OCI-LY7 (cell line): Measurements from ENCODE around the gene HMOX1. TPM values are rescaled to one million over a fixed set of nuclear protein-coding genes. Genes with fewer than 3 reads are reported as not detected.

Source experiments
- BruUV-seq: library from RNA; stranded (reverse); fragments of 400-500 nt; replicated peaks from 2 replicates; lab custom pipeline; 2021; lab: Mats Ljungman, UMichigan
- CTCF ChIA-PET: fragments of 300-600 bp; sonication (Branson Sonifier 250); formaldehyde crosslinking; loops from one replicate; lab custom pipeline; 2022; ENCODE audit warnings: antibody characterized with exemption; ENCODE audit not compliant: unreplicated experiment; lab: Charles Lee
- POLR2A ChIA-PET: fragments of 300-600 bp; sonication (Branson Sonifier 250); formaldehyde crosslinking; loops from one replicate; lab custom pipeline; 2022; ENCODE audit warnings: antibody characterized with exemption; lab: Charles Lee
- DNase-seq: peaks from one replicate; pipeline ENCODE4 v3.0.0-alpha.2; 2015; ENCODE audit warnings: low spot score
- H2AFZ ChIP-seq: fragments of 200-600 bp; sonication (generic), shearing (Covaris generic); 2 replicates; pipeline ENCODE4 v1.6.1; 2014; ENCODE audit warnings: mild to moderate bottlenecking, antibody characterized with exemption, low read length, moderate library complexity
- H3K27ac ChIP-seq: fragments of 200-600 bp; sonication (generic); 2 replicates; pipeline ENCODE4 v1.5.1; 2014; ENCODE audit warnings: mixed run types, low read depth, mild to moderate bottlenecking, moderate library complexity, low read length, inconsistent platforms; ENCODE audit not compliant: poor library complexity, severe bottlenecking
- H3K36me3 ChIP-seq: fragments of 200-600 bp; sonication (generic); 2 replicates; pipeline ENCODE4 v1.6.1; 2014; ENCODE audit warnings: mild to moderate bottlenecking, antibody characterized with exemption, low read length, moderate library complexity, mixed read lengths; ENCODE audit not compliant: insufficient read depth
- H3K4me1 ChIP-seq: fragments of 200-600 bp; sonication (generic); 2 replicates; pipeline ENCODE4 v1.5.1; 2014; ENCODE audit warnings: mild to moderate bottlenecking, low read length; ENCODE audit not compliant: insufficient read depth, poor library complexity, severe bottlenecking
- H3K4me2 ChIP-seq: fragments of 200-600 bp; sonication (generic); 2 replicates; pipeline ENCODE4 v1.6.1; 2014; ENCODE audit warnings: mild to moderate bottlenecking, low read length
- H3K4me3 ChIP-seq: fragments of 200-600 bp; sonication (generic); 2 replicates; pipeline ENCODE4 v1.5.1; 2014; ENCODE audit warnings: mild to moderate bottlenecking, low read depth, low read length; ENCODE audit not compliant: poor library complexity, severe bottlenecking
- H3K79me2 ChIP-seq: fragments of 200-600 bp; sonication (generic); 2 replicates; pipeline ENCODE4 v1.6.1; 2016; ENCODE audit warnings: low read depth, mild to moderate bottlenecking, low read length, moderate library complexity, mixed read lengths; ENCODE audit not compliant: insufficient read depth
- H3K9me2 ChIP-seq: fragments of 200-600 bp; sonication (generic); 2 replicates; pipeline ENCODE4 v1.6.1; 2016; ENCODE audit warnings: mild to moderate bottlenecking, low read length, mixed read lengths; ENCODE audit not compliant: insufficient read depth
- H3K9me3 ChIP-seq: fragments of 200-600 bp; sonication (generic); 2 replicates; pipeline ENCODE4 v1.6.1; 2014; ENCODE audit warnings: mild to moderate bottlenecking, mixed run types, low read length, mixed read lengths
- H4K20me1 ChIP-seq: fragments of 200-600 bp; sonication (generic); 2 replicates; pipeline ENCODE4 v1.6.1; 2014; ENCODE audit warnings: mild to moderate bottlenecking, antibody characterized with exemption, low read length, moderate library complexity, mixed read lengths; ENCODE audit not compliant: insufficient read depth
- CTCF ChIP-seq: fragments of 200-600 bp; sonication (generic); conservative IDR thresholded peaks from 2 replicates; pipeline ENCODE4 v1.5.1; 2014; ENCODE audit warnings: mild to moderate bottlenecking, antibody characterized with exemption, low read length, moderate library complexity, mixed read lengths
- EZH2phosphoT487 ChIP-seq: fragments of 200-600 bp; sonication (generic); IDR thresholded peaks from 2 replicates; pipeline ENCODE4 v1.6.1; 2018; ENCODE audit warnings: low read depth, borderline replicate concordance, mild to moderate bottlenecking, mixed run types, antibody characterized with exemption, low read length, moderate library complexity, mixed read lengths
- intact Hi-C: fragments of 100-400 bp; cut with micrococcal nuclease; formaldehyde crosslinking; loops from one replicate; pipeline ENCODE4 v1.10.0; 2022; ENCODE audit not compliant: unreplicated experiment
- total RNA-seq, 2 experiments: library from RNA; depleted of rRNA in 1 of 2; stranded (reverse); fragments of >200 nt in 1 of 2; shearing (Covaris generic) in 1 of 2; gene quantifications; 2 replicates each; pipeline ENCODE4 v1.2.3, GENCODE V29; 2014 to 2022

Gene HMOX1
- total RNA-seq, 2 experiments from 2014 or later: 2.2 to 13.9 TPM

DNA sequence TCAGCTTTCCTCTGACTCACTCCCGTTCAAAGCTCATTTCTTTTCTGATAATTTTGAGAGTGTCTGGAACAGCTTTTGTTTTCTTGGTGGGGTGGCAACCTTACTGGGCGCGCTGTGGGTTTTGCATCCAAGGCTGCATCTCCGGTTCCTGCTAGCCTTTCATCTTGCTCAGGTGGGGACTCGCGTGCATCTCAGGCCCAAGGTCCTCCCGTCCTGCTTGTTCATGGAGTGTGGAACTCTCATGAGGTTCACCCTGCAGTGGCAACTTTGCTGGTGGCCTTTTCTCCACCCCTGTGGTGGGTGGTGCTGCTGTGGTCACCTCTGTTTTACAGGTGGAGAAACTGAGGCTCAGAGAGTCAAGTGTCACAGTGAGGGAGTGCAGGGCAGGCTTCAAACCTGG is 44.6 kb downstream of the HMOX1 start:
- no peak overlapping the region for H3K27ac ChIP-seq
- POLR2A ChIA-PET: no interaction called here
- peaks cover 99% of the 10 kb centered on the region for H3K36me3 ChIP-seq
- TF ChIP-seq CTCF: no peak
- no peak for TF ChIP-seq EZH2phosphoT487
- H3K9me2 ChIP-seq: no peaks in the 10 kb centered on the region
- H3K4me3 ChIP-seq: no peak overlapping the region
- CTCF ChIA-PET: no interaction called here
- H4K20me1 ChIP-seq: no peaks in the 10 kb centered on the region; the same call in 1 of the 2 replicates
- no peak overlapping the region for H2AFZ ChIP-seq
- no TSS peak for BruUV-seq
- H3K9me3 ChIP-seq: no peaks in the 10 kb centered on the region
- intact Hi-C loops: no loop called here
- peaks cover 3% of the 10 kb centered on the region; the same call in 1 of the 2 replicates for H3K79me2 ChIP-seq
- H3K4me1 ChIP-seq: no peaks in the 10 kb centered on the region
- no peak for DNase-seq
- H3K4me2 ChIP-seq: no peak overlapping the region

- no peak overlapping the region for H3K27ac ChIP-seq
- H2AFZ ChIP-seq: no peak overlapping the region
- peaks cover 99% of the 10 kb centered on the region for H3K36me3 ChIP-seq
- no peak overlapping the region for H3K4me2 ChIP-seq
- BruUV-seq: no TSS peak
- no peaks in the 10 kb centered on the region for H3K9me2 ChIP-seq
- ChIA-PET CTCF (no interaction called here), POLR2A (no interaction called here)
- no peaks in the 10 kb centered on the region for H3K4me1 ChIP-seq
- DNase-seq: no peak
- no peak overlapping the region for H3K4me3 ChIP-seq
- intact Hi-C loops: no loop called here
- peaks cover 3% of the 10 kb centered on the region; the same call in 1 of the 2 replicates for H3K79me2 ChIP-seq
- H3K9me3 ChIP-seq: no peaks in the 10 kb centered on the region
- no peaks in the 10 kb centered on the region for H4K20me1 ChIP-seq
- TF ChIP-seq CTCF: no peak
- no peak for TF ChIP-seq EZH2phosphoT487
Measured at GRCh38 chr22:35425971-35426800, 45.3 kb downstream of the HMOX1 start.

DNA sequence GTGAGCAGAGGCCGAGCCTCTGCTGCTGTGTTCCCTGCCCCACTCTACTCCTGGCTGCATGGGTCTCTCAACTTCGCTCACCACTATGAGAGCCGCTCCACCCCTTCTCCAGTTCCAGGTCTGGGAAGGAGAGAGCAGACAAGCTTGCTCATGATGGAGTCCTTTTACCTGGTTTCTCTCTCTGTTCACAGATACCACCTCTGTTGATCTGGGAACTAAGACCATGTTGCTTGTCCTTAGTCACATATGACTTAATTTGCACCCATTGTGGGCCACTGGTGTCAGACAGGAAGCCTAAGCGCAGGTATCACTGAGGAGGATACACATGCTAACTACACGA is 45.9 kb downstream of the HMOX1 start:
- 0 out of 2 replicates have a peak, but pooled peaks cover 2% of the 10 kb centered on the region for H3K9me3 ChIP-seq
- TF ChIP-seq EZH2phosphoT487 (no peak), CTCF (no peak)
- no peak overlapping the region for H3K4me3 ChIP-seq
- H3K27ac ChIP-seq: no peak overlapping the region
- H4K20me1 ChIP-seq: no peaks in the 10 kb centered on the region
- ChIA-PET POLR2A (interaction anchor here (0.7 kb wide), 1 partner anchor 81 kb away, joined by 3 read pairs; no protein-coding TSS in a partner anchor), CTCF (no interaction called here)
- H3K9me2 ChIP-seq: no peaks in the 10 kb centered on the region
- BruUV-seq: no TSS peak
- H2AFZ ChIP-seq: no peak overlapping the region
- H3K4me2 ChIP-seq: no peak overlapping the region
- H3K79me2 ChIP-seq: peaks cover 3% of the 10 kb centered on the region; the same call in 1 of the 2 replicates
- DNase-seq: no peak
- intact Hi-C loops: no loop called here
- peaks cover 99% of the 10 kb centered on the region for H3K36me3 ChIP-seq
- H3K4me1 ChIP-seq: no peaks in the 10 kb centered on the region
